SU-DHL-6 (cell line): Measurements from ENCODE around the gene VPS37C.

Experiments used
- H2AFZ ChIP-seq: fragments of 200-600 bp; sonication (generic); 2 replicates; pipeline ENCODE4 v1.6.1; 2014; ENCODE audit warnings: low read depth, mild to moderate bottlenecking, moderate library complexity, mixed read lengths, antibody characterized with exemption, low read length; ENCODE audit not compliant: severe bottlenecking
- H3F3A ChIP-seq: fragments of 200-600 bp; shearing (Covaris generic); 2 replicates; pipeline ENCODE4 v1.6.0; 2016; ENCODE audit warnings: antibody characterized with exemption, mild to moderate bottlenecking; ENCODE audit not compliant: insufficient read depth
- H3K27ac ChIP-seq: fragments of 200-600 bp; sonication (generic); 2 replicates; pipeline ENCODE4 v1.5.1; 2016; ENCODE audit warnings: low read depth, mild to moderate bottlenecking, low read length, moderate library complexity, mixed read lengths
- H3K27me3 ChIP-seq: fragments of 200-600 bp; sonication (generic), shearing (Covaris generic); 2 replicates; pipeline ENCODE4 v1.6.0; 2014; ENCODE audit warnings: mild to moderate bottlenecking, low read length
- H3K36me3 ChIP-seq: fragments of 200-600 bp; sonication (generic); 2 replicates; pipeline ENCODE4 v1.6.1; 2014; ENCODE audit warnings: mild to moderate bottlenecking, low read length, mixed read lengths
- H3K4me2 ChIP-seq: fragments of 300-600, 200-600 bp; shearing (Covaris generic), sonication (generic); 2 replicates; pipeline ENCODE4 v1.6.0; 2014; ENCODE audit warnings: low read length, low read depth, mild to moderate bottlenecking; ENCODE audit not compliant: poor library complexity, severe bottlenecking
- H3K4me3 ChIP-seq: fragments of 200-600 bp; sonication (generic); 2 replicates; pipeline ENCODE4 v1.5.1; 2014; ENCODE audit warnings: antibody characterized with exemption, low read length, mild to moderate bottlenecking, mixed read lengths; ENCODE audit not compliant: insufficient read depth, poor library complexity, severe bottlenecking
- H3K79me2 ChIP-seq: fragments of 200-600 bp; sonication (generic); 2 replicates; pipeline ENCODE4 v1.6.1; 2014; ENCODE audit warnings: mild to moderate bottlenecking, low read length, moderate library complexity; ENCODE audit not compliant: insufficient read depth
- H3K9ac ChIP-seq: fragments of 200-600 bp; sonication (generic); 2 replicates; pipeline ENCODE4 v1.7.0; 2014; ENCODE audit warnings: mild to moderate bottlenecking, low read length
- H3K9me2 ChIP-seq: fragments of 200-600 bp; sonication (generic); replicated peaks from 2 replicates; pipeline ENCODE4 v1.6.1; 2014; ENCODE audit warnings: low read length; ENCODE audit not compliant: insufficient read depth
- H3K9me3 ChIP-seq: fragments of 200-600 bp; sonication (generic); 2 replicates; pipeline ENCODE4 v1.6.1; 2014; ENCODE audit warnings: low read length, mixed read lengths; ENCODE audit not compliant: insufficient read depth
- H4K20me1 ChIP-seq: fragments of 200-600 bp; sonication (generic); 2 replicates; pipeline ENCODE4 v1.6.1; 2014; ENCODE audit warnings: low read depth, mild to moderate bottlenecking, antibody characterized with exemption, low read length, moderate library complexity, mixed read lengths
- CTCF ChIP-seq: fragments of 200-600 bp; sonication (generic); IDR thresholded peaks from one replicate; pipeline ENCODE4 v1.5.1; 2017; ENCODE audit warnings: antibody characterized with exemption, mild to moderate bottlenecking, low read length, moderate library complexity; ENCODE audit not compliant: insufficient read depth, poor library complexity, severe bottlenecking
- EZH2phosphoT487 ChIP-seq: fragments of 200-600 bp; sonication (generic), shearing (Covaris generic); conservative IDR thresholded peaks from 2 replicates; pipeline ENCODE4 v1.6.1; 2018; ENCODE audit warnings: mild to moderate bottlenecking, antibody characterized with exemption, low read length, moderate library complexity, mixed read lengths

VPS37C gene

GRCh38 chr11:61174949-61175348, 13.7 kb upstream of the VPS37C start:
- TF ChIP-seq EZH2phosphoT487, result no peak
- TF ChIP-seq CTCF, result no peak
- H3K9me2 ChIP-seq, result no peaks in the 10 kb centered on the region
- H3F3A ChIP-seq, result no peaks in the 10 kb centered on the region
- H3K36me3 ChIP-seq, result no peaks in the 10 kb centered on the region
- no peak overlapping the region for H3K27ac ChIP-seq
- no peaks in the 10 kb centered on the region for H3K27me3 ChIP-seq
- H3K4me2 ChIP-seq, result no peak overlapping the region
- no peak overlapping the region for H3K4me3 ChIP-seq
- H4K20me1 ChIP-seq, result no peaks in the 10 kb centered on the region
- H2AFZ ChIP-seq, result no peak overlapping the region
- H3K79me2 ChIP-seq, result no peaks in the 10 kb centered on the region
- H3K9ac ChIP-seq, result no peak overlapping the region
- no peaks in the 10 kb centered on the region for H3K9me3 ChIP-seq

- Histone ChIP-seq H3K9me2 (no peaks in the 10 kb centered on the region), H3F3A (no peaks in the 10 kb centered on the region), H3K4me3 (no peak overlapping the region), H2AFZ (no peak overlapping the region), H3K79me2 (no peaks in the 10 kb centered on the region), H3K27ac (no peak overlapping the region), H3K9ac (no peak overlapping the region), H4K20me1 (no peaks in the 10 kb centered on the region), H3K4me2 (no peak overlapping the region), H3K9me3 (no peaks in the 10 kb centered on the region), H3K36me3 (no peaks in the 10 kb centered on the region), H3K27me3 (no peaks in the 10 kb centered on the region)
- TF ChIP-seq CTCF, result no peak
- TF ChIP-seq EZH2phosphoT487, result no peak
These were observed 13.0 kb upstream of the VPS37C start for GRCh38 chr11:61174273-61174672.

GRCh38 chr11:61173456-61173855, 12.2 kb upstream of the VPS37C start:
- Histone ChIP-seq H3K9me2 (no peaks in the 10 kb centered on the region), H4K20me1 (no peaks in the 10 kb centered on the region), H3K9ac (no peak overlapping the region), H3K79me2 (no peaks in the 10 kb centered on the region), H2AFZ (no peak overlapping the region), H3K36me3 (no peaks in the 10 kb centered on the region), H3K4me2 (no peak overlapping the region), H3K9me3 (no peaks in the 10 kb centered on the region), H3K4me3 (no peak overlapping the region), H3K27me3 (no peaks in the 10 kb centered on the region), H3K27ac (no peak overlapping the region), H3F3A (no peaks in the 10 kb centered on the region)
- TF ChIP-seq CTCF (no peak), EZH2phosphoT487 (no peak)
